ENCODE results near the gene BCL7A. TPM values are rescaled to one million over a fixed set of nuclear protein-coding genes. Genes with fewer than 3 reads are reported as not detected.

The BCL7A gene
- total RNA-seq, 4 donors from 2014 or later, result 4.7 to 8.5 (median 5.6) TPM

DNA sequence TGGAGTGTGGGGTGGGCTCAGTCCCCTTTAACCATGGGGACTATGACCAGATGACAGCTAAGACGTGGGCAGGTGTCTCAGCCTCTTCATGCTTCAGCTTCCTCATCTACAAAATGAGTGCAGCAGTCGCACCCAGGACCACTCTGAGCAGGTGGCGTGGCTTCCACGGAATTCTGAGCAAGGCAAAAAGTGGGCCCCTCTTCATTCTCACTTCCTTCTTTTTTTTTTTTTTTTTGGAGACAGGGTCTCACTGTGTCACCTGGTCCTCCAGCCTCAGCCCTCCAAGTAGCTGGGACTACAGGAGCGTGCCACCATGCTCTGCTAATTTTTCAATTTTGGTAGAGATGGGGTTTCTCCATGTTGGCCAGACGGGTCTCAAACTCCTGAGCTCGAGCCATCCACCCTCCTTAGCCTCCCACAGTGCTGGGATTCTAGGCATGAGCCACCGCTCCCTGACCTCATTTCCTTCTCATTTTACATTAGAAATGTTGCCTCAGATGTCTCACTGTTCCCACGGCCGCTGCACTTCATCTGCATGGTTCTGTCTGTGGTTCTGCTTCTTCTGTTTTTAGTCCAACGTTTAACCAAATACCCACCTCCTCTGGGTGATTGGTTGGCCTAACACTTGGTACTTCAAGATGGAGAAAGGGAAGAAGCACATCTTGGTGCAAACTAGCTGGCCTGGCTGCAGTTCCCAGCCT is 41.3 kb upstream of the BCL7A start:
- 64 to 69% methylated on average over 6 to 10 of the region's 11 CpGs for WGBS, 2 donors (ENCODE audit: low coverage in 1 of 2)
- H3K9me3 ChIP-seq, result no peaks in the 10 kb centered on the region
- H3K4me1 ChIP-seq, result no peaks in the 10 kb centered on the region
- no peak for ATAC-seq
- H3K27me3 ChIP-seq, result no peaks in the 10 kb centered on the region
- H3K4me3 ChIP-seq, result no peak overlapping the region
- H3K36me3 ChIP-seq, result no peaks in the 10 kb centered on the region
- no peak overlapping the region for H3K27ac ChIP-seq
- TF ChIP-seq POLR2A (IDR thresholded peaks at IDR 0.05) (no peak), POLR2AphosphoS5 (IDR thresholded peaks at IDR 0.05) (no peak), EP300 (IDR thresholded peaks at IDR 0.05) (no peak)
- TF ChIP-seq, protein P1, sequence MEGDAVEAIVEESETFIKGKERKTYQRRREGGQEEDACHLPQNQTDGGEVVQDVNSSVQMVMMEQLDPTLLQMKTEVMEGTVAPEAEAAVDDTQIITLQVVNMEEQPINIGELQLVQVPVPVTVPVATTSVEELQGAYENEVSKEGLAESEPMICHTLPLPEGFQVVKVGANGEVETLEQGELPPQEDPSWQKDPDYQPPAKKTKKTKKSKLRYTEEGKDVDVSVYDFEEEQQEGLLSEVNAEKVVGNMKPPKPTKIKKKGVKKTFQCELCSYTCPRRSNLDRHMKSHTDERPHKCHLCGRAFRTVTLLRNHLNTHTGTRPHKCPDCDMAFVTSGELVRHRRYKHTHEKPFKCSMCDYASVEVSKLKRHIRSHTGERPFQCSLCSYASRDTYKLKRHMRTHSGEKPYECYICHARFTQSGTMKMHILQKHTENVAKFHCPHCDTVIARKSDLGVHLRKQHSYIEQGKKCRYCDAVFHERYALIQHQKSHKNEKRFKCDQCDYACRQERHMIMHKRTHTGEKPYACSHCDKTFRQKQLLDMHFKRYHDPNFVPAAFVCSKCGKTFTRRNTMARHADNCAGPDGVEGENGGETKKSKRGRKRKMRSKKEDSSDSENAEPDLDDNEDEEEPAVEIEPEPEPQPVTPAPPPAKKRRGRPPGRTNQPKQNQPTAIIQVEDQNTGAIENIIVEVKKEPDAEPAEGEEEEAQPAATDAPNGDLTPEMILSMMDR (IDR thresholded peaks at IDR 0.05), result no peak

DNA sequence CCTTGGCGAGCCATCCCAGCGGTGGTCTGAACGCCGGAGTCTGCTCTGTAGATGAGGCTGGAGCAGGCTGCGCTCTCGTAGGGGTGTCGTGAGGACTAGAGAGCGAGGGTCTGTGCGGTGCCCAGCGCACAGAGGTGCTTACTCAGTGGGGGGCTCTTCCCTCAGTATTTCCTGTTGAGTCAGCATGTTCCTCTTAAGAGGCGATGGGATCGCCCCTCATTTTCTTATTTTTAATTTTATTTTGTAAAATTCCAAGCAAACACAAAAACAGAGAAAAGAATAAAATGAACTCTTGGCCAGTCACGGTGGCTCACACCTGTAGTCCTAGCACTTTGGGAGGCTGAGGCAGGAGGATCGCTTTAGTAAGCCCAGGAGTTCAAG is 40.8 kb upstream of the BCL7A start:
- no peaks in the 10 kb centered on the region for H3K27me3 ChIP-seq
- no peaks in the 10 kb centered on the region for H3K36me3 ChIP-seq
- no peak for TF ChIP-seq POLR2AphosphoS5 (IDR thresholded peaks at IDR 0.05)
- TF ChIP-seq EP300 (IDR thresholded peaks at IDR 0.05), result no peak
- TF ChIP-seq, protein P1 (IDR thresholded peaks at IDR 0.05), result no peak
- TF ChIP-seq POLR2A (IDR thresholded peaks at IDR 0.05), result no peak
- no peak overlapping the region for H3K4me3 ChIP-seq
- H3K27ac ChIP-seq, result no peak overlapping the region
- H3K4me1 ChIP-seq, result no peaks in the 10 kb centered on the region
- no peaks in the 10 kb centered on the region for H3K9me3 ChIP-seq
- ATAC-seq, result no peak
- WGBS, 2 donors (ENCODE audit: low coverage in 1 of 2), result 77 to 93% methylated on average over 4 of the region's 14 CpGs

DNA sequence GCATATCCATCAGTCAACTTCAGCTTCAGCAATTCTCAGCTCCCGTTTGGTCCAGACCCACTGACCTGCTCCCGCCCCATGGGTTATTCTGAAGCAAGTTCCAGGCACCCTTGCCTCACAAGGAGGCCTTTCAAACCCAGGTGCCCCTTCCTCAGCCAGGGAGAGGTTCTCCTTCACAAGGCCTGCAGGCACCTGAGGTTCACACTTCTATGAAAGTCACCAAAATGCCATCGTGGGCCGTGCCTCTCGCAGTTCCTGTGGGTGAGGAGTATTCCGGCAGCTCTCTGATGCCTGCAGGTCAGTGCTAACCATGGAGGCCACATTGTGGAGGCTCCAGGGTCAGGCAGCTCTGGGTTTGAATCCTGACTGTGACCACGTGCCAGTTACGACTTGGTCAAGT is 40.2 kb upstream of the BCL7A start:
- no peaks in the 10 kb centered on the region for H3K36me3 ChIP-seq
- no peak overlapping the region for H3K4me3 ChIP-seq
- TF ChIP-seq, protein P1 (IDR thresholded peaks at IDR 0.05), result no peak
- TF ChIP-seq POLR2A (IDR thresholded peaks at IDR 0.05) (no peak), EP300 (IDR thresholded peaks at IDR 0.05) (no peak), POLR2AphosphoS5 (IDR thresholded peaks at IDR 0.05) (no peak)
- no peaks in the 10 kb centered on the region for H3K9me3 ChIP-seq
- ATAC-seq, result no peak
- no peak overlapping the region for H3K27ac ChIP-seq
- 67 to 100% methylated on average over 2 of the region's 8 CpGs for WGBS, 2 donors (ENCODE audit: low coverage in 1 of 2)
- H3K27me3 ChIP-seq, result no peaks in the 10 kb centered on the region
- no peaks in the 10 kb centered on the region for H3K4me1 ChIP-seq

DNA sequence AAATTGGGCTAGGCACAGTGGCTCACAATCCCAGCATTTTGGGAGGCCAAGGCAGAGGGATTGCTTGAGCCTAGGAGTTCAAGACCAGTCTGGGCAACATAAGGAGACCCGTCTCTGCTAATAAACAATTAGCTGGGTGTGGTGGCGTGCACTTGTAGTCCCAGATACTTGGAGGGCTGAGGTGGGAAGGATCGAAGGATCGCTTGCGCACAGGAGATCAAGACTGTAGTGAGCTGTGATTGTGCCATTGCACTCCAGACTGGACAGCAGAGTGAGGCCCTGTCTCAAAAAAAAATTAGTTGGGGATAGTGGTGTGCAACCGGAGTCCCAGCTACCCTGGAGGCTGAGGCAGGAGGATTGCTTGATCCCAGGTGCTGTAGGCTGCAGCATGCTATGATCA is 38.7 kb upstream of the BCL7A start:
- Histone ChIP-seq H3K4me1 (no peaks in the 10 kb centered on the region), H3K9me3 (no peaks in the 10 kb centered on the region), H3K27me3 (no peaks in the 10 kb centered on the region), H3K4me3 (no peak overlapping the region), H3K27ac (no peak overlapping the region), H3K36me3 (no peaks in the 10 kb centered on the region)
- WGBS, 2 donors (ENCODE audit: low coverage in 1 of 2), result 86 to 93% methylated on average over 3 of the region's 6 CpGs
- no peak for ATAC-seq
- TF ChIP-seq EP300 (IDR thresholded peaks at IDR 0.05) (no peak), POLR2A (IDR thresholded peaks at IDR 0.05) (no peak), POLR2AphosphoS5 (IDR thresholded peaks at IDR 0.05) (no peak)
- TF ChIP-seq, protein P1 (IDR thresholded peaks at IDR 0.05), result no peak

DNA sequence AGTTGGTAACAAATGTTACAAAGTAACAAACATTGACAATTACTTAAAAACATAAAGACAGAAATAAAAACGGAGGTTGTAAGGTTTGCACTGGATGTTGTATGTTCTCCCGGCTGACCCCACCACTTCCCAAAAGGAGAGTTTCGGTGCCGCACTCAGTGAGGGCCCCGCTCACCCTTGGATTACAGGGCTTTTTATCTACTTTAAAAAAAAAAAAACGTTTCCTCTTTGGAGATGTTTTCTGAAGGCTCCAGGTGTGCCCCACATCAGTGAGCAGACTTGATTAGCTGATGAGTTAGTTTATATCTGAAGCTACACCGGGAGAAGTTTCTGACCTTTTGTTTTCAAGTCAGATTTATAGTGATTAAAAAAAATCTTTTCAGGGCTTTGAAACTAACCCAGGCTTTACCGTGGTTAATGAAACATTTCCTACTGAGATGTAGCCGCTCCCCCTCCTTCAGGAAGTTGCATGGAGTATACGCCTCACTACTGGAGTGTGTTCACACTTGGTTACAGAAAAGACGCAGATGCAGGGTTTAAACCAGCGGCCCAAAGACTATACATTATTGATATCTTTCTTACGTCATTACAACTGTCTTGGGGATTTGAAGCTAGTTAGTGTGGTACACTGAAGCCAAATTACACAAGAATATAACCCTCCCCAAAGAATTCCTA is 38.0 kb upstream of the BCL7A start:
- TF ChIP-seq, protein P1 (IDR thresholded peaks at IDR 0.05), result no peak
- no peak for TF ChIP-seq EP300 (IDR thresholded peaks at IDR 0.05)
- no peak for TF ChIP-seq POLR2AphosphoS5 (IDR thresholded peaks at IDR 0.05)
- TF ChIP-seq POLR2A (IDR thresholded peaks at IDR 0.05), result no peak
- H3K27me3 ChIP-seq, result no peaks in the 10 kb centered on the region
- WGBS, 2 donors (ENCODE audit: low coverage in 1 of 2), result 56 to 71% methylated on average over 11 to 13 of the region's 13 CpGs
- no peaks in the 10 kb centered on the region for H3K9me3 ChIP-seq
- H3K4me1 ChIP-seq, result no peaks in the 10 kb centered on the region
- no peak overlapping the region for H3K27ac ChIP-seq
- ATAC-seq, result no peak
- no peaks in the 10 kb centered on the region for H3K36me3 ChIP-seq
- H3K4me3 ChIP-seq, result no peak overlapping the region

All from gastroesophageal sphincter (tissue), 4 donors.